GM21526 (cell line): ENCODE measurements around the gene ARF6.
A peak's percentile ranks its signal among the peaks of the same experiment; 100 is the strongest.
"Not testable (repeated sequence)": the region's sequence is repeated elsewhere in the genome, so short reads cannot be mapped to it uniquely, and the experiment has no call there.

Experiments
- ATAC-seq: cut with Tn5 transposase; IDR thresholded peaks from one replicate; pipeline ENCODE4 v1.9.1; 2021; ENCODE audit warnings: moderate library complexity; ENCODE audit not compliant: unreplicated experiment, low FRiP score

Gene ARF6

DNA sequence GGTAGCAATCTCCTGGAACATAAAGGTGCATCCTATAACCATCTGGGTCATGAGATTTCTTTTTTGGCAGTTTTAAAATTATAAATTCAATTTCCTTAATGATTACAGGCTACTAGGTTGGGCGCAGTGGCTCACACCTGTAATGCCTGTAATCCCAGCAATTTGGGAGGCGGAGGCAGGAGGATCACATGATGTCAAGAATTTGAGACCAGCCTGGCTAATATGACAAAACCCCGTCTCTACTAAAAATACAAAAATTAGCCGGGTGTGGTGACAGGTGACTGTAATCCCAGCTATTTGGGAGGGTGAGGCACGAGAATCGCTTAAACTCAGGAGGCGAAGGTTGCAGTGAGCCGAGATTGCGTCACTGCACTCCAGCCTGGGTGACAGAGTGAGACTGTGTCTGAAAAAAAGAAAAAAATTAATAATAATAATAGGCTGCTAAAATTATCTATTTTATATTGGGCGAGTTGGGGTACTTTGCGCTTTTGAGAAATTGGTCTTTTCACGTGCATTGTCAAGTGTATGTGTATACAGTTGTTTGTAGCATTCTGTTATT lies 17.2 kb upstream of the ARF6 start:
- no peak for ATAC-seq

DNA sequence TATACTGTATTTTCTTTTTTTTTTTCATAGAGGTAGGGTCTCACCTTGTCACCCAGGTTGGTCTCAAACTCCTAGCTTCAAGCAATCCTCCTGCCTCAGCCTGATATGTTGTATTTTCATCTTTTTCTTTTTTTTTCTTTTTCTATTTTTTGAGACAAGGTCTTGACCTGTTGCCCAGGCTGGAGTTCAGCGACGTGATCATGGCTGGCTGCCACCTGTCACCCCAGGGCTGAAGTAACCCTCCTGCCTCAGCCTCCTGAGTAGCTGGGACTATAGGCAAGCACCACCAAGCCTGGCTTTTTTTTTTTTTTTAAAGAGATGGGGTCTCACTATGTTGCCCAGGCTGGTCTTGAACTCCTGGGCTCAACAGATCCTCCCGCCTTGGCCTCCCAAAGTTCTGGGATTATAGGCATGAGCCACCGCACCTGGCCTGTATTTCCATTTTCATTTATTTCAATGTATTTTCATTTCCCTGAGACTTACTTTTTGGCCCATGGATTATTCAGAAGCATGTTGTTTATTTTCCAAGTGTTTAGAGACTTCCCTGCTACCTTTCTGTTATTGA lies 16.2 kb upstream of the ARF6 start:
- no peak for ATAC-seq

DNA sequence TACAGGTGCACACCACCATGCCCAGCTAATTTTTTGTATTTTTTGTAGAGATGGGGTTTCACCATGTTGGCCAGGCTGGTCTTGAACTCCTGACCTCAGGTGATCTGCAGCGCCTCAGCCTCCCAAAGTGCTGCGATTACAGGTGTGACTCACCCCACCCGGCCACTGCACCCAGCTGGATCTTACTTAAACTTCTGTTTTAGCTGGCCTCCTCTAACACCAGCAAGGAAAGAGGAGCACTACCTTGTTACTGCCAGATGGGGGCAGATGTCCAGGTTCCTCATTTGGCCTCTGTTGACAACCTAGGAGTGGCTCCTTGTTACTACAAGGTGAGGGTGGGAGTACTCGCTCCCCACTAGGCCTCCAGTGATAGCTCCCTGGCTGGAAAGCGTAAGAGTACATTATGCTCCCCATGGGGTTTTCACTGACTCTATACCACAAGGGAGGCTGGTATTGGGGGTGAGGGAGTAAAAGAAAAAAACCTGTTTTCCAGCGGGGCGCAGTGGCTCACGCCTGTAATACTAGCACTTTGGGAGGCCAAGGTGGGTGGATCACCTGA lies 13.2 kb upstream of the ARF6 start:
- ATAC-seq = peak; percentile 82

DNA sequence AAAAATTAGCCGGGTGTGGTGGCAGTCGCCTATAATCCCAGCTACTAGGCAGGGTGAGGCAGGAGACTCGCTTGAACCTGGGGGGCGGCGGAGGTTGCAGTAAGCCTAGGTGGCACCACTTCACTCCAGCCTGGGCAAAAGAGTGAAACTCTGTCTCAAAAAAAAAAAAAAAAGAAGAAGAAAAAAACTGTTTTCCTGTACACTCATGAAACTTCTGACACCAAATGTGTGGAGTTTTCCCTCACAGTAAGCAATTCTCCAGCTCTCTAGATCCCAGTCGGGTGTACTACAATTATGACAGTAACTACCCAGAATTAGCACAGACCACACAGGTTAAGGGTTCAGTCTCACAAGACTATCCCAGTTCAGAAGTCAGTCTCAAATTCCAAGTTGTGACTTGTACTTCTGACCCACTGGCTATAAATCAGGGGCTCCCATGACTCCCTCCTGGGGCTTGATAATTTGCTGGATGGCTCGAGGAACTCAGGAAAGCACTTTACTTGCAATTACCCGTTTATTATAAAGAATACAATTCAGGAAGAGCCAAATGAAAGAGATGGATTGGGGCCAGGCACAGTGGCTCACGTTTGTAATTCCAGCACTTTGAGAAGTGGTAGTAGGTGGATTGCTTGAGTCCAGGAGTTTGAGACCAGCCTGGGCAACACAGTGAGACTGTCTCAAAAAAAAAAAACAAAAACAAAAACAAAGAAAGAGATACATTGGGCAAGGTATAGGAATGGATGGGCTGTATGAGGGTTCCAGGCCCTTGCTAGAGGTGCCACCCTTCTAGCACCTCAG lies 12.4 kb upstream of the ARF6 start:
- ATAC-seq = no peak

DNA sequence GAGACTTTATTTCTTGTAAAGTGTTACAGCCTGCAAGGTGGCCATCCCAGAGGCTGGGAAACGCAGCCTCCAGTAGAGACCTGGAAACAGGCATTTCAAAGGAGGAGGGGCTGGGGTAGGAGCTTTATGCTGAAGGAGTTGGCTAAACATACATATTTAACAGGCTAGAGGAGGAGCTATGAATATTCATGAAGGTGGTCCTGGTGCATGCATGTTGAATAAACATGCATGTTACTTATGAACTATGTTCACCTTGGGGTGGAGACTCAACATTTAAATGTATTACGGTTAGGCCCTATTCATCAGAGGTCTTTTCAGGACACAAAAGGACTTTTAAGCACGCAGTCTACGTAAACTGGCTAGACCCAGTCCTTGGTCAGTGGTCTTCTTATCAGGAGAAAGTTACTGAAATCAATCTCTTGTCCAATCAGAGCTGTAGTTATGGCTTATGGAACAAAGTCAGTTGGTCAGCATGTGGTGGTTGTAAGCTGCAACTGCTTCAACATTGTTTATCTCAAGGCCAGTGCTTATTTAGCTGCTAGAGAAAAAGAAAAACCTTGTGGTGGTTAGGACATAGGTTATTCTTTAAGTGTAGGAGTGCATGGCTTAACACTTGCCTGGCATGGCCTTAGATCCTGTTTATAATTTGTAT lies 11.4 kb upstream of the ARF6 start:
- no peak for ATAC-seq

DNA sequence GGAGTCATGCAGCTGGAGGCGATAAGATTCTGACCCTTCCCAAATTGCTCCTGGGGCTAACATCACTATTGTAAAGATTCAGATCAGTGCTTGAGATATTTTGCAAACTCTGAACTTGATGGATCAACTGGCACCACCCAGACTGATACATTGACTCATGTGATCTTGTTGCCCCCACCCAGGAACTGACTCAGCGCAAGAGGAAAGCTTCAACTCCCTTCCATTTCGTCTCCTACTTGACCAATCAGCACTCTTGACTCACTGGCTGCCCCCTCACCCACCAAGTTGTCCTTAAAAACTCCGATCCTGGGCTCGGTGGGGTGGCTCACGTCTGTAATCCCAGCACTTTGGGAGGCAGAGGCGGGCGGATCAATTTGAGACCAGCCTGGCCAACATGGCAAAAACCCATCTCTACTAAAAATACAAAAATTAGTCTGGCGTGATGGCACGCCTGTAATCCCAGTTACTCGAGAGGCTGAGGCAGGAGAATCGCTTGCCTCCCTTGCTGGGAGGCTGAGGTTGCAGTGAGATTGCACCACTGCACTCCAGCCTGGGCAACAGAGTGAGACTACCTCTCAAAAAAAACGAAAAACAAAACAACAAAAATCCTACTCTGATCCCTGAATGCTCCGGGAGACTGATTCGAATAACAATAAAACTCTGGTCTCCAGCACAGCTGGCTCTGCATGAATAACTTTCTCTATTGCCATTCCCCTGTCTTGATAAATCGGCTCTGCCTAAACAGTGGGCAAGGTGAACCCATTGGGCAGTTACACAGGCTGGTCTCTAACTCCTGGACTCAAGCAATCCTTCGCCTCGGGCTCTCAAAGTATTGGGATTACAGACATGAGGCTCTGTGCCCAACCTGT lies 9.8 kb upstream of the ARF6 start:
- ATAC-seq = no peak

DNA sequence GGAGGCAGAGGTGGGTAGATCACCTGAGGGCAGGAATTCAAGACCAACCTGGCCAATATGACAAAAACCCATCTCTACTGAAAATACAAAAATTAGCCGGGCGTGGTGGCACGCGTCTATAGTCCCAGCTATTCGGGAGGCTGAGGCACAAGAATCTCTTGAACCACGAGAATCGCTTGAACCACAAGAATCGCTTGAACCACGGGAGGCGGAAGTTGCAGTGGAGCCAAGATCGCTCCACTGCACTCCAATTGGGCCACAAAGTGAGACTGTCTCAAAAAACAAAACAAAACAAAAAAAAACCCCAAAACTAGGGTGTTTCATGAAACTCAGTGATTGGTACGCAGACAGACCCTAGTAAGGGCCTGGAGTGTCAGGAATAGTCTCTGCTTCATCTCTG lies 6.4 kb upstream of the ARF6 start:
- no peak for ATAC-seq

DNA sequence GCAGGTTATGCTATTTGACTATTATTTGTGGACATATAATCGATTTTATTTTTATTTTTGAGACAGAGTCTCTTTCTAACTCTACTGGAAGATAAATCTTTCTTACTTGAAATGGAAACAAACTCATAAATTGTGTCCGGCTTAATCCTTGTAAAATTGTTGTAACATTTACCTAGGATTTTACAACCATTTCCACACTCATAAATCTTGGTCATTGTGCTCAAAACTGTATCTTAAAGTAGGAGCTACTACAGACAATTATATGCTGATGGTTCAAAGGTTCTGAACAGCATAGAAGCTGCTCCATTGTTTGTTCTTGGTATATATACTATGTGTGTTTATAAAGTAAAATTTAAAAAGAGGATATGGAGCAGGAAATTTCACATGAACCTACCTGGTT lies 4.6 kb upstream of the ARF6 start:
- no peak for ATAC-seq

DNA sequence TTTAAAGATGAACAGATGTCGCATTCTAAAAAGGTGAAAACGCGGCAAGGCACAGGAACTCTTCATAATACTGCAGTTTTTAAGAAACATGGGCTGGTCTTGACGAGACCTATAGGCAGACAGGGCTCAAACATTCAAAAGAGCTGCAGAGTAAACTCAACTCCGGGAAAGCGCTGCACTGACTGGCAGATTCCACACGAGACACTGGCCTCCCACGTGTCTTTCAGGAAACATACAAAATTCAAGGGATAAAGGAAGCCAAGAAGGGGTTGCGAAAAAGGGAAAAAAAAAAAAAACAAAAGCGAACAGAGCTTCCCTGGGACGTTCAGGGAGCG lies 614 bp upstream of the ARF6 start:
- ATAC-seq = peak; percentile 29

DNA sequence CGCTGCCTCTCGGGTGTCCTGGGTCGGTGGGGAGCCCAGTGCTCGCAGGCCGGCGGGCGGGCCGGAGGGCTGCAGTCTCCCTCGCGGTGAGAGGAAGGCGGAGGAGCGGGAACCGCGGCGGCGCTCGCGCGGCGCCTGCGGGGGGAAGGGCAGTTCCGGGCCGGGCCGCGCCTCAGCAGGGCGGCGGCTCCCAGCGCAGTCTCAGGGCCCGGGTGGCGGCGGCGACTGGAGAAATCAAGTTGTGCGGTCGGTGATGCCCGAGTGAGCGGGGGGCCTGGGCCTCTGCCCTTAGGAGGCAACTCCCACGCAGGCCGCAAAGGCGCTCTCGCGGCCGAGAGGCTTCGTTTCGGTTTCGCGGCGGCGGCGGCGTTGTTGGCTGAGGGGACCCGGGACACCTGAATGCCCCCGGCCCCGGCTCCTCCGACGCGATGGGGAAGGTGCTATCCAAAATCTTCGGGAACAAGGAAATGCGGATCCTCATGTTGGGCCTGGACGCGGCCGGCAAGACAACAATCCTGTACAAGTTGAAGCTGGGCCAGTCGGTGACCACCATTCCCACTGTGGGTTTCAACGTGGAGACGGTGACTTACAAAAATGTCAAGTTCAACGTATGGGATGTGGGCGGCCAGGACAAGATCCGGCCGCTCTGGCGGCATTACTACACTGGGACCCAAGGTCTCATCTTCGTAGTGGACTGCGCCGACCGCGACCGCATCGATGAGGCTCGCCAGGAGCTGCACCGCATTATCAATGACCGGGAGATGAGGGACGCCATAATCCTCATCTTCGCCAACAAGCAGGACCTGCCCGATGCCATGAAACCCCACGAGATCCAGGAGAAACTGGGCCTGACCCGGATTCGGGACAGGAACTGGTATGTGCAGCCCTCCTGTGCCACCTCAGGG lies 679 bp downstream of the ARF6 start:
- ATAC-seq = peak; percentile 39

DNA sequence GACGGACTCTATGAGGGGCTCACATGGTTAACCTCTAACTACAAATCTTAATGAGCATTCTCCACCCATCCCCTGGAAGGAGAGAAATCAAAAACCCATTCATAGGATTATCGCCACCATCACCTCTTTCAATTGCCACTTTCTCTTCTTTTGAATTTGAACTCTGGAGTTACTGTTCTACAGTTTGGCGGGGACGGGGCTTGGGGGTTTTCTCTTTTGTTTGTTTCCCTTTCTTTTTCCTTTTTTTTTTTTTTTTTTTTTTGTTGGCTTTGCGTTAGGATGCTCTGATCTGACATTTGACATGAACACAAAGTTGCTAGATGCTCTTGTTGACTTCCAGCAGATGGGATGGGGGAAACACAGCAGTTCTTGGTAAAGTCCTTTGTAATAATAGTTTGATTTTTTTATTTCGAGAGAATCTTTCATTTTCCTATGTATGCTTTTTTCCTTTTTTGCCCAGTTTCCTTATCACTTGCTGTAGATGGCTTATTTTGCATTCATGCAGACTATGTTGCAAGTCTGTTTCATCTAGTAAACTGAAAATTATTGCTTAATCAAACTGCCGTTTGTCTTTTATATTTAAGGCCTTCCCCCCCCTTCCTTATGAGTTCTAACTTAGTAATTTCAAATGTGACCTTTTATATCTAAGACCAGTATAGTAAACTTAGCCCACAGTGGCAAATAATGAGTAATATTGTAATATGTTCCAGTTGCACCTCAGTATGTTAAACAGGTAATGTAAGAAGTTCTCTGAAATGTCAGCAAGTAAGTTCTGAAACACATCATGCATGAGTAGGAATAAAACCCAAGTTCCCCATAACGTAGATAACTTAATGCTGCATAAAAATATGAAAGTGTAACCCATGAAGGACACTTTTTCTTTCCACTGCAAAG lies 1.6 kb downstream of the ARF6 start:
- ATAC-seq = not testable (repeated sequence)

DNA sequence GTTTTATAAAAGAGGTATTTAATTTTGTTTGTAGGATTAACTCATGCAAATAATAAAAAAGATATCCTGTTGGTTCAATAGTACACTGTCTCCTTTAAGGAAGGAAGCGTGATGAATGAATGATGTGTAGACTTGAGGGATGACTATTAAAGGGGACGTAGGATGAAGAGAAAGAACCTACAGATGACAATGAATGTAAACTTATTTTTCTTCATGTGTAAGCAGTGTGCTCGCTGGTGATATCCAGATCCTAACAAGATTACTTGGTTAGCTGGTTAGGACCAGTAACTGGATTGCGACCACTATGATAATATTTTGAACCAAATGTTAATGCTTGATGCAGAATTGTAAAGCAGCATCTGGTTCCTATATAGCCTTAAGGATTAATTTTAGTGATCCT lies 2.6 kb downstream of the ARF6 start:
- ATAC-seq = no peak

DNA sequence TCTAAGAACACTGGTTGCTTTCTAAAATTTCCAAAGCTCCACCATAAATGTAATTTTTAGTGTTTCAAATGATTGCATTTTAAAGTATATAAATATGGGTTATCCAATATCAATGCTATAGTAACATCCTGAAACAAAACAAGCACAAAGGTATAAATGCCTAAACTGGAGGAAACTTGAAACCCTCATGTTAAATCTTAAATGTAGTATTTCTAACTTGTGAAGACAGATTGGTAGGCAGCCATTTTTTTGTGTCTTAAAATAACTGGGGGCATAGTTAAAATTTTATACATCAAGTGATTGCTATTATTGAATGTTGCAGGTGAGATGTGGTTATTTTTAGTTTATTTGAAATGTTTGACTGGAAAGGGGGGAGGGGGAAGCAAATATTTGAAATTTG lies 3.4 kb downstream of the ARF6 start:
- ATAC-seq = not testable (repeated sequence)

DNA sequence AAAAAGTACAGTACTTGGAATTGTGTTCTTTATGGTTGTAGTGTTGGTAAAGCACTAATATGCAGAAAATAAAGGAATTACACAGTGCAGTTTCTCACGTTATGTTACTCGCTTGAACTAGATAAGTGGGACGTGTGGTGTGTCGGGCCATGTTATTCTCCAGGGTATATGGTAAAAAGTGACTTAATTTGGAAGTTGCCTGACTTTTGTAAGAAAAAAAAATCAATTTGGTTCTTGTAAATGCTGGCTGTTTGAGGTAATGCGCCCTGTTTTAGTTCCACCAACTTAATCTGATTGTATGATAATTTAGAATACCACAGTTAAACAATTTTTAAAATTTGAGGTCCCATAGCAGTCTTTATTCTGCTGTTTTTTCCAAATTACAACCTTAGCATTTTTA lies 4.1 kb downstream of the ARF6 start:
- no peak for ATAC-seq

DNA sequence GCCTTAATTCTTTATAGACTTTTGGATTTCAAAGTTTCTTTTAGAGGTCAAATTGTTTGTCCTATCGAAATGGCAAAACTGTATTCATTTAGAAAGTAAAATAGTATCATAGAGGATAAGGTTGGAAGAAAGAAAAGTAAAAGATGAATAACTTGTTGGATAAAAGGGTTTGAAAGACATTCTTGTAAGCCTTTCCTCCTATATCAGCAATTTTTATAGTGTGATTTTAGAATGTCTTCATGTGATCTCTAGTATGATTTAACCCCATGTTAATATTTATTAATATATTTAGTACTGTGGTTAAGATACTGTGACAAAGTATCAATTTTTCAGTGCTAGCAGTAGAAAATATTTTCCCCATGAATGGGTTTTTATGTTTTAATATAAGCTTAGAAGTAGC lies 4.5 kb downstream of the ARF6 start:
- no peak for ATAC-seq

DNA sequence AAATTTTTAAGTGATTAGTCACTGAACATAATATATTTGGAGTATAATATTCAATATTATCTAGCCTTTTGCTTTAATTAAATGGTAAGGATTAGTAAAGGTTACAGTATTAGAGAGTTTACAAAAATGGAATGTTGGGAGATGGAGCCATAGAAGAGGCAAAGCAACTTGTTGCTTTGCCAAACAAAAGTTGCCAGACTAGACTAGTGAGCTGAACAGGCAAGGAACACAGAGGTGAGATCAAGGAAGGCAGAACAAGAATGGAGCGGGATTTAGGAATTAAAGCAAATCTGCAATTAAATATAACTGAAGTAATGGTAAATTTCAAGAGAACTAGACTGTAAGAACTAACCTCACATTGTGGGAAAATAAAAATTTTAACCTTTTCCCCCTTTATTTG lies 5.1 kb downstream of the ARF6 start:
- ATAC-seq = no peak

DNA sequence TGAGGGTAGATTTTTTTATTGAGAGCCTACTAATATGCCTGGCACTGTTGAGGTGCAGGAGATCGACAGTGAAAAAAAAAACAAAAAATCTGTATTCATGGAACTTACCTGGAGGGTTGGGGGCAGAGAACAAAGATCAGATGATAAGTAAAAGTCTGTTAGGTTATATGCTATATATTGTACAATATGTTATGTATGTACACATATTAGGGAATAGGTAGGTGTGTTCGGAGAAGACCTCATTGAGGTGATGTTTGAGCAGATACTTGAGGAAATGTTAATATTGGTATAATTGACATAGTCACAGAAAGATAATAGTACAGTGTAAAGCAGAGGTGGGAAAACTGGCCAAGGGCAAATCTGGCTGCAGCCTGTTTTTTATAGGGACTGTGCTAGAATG lies 5.6 kb downstream of the ARF6 start:
- ATAC-seq = no peak

DNA sequence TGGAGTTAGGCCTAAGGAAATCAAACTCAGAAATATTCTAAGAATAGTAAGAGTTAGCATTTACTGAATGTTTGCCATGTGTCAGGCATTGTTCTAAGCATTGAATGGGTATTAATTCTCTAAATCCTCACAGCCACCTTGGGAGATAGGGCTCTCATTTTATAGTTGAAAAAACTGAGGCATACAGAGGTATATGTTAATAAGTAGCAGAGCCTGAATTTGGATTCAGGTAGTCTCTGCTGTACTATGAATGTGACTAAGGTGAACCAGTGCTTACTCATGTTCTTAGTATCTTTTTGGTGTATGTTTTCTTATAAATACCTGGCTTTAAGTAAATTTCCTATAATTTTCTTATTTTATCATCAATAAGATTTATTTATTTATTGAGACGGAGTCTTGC lies 8.1 kb downstream of the ARF6 start:
- ATAC-seq = no peak
